ENCODE results near the gene CT55.
"Not testable (repeated sequence)": the region's sequence is repeated elsewhere in the genome, so short reads cannot be mapped to it uniquely, and the experiment has no call there.

GRCh38 chrX:135126145-135126544, 45.1 kb downstream of the CT55 start:
- TF ChIP-seq POLR2A, POLR2AphosphoS5 (IDR thresholded peaks at IDR 0.05; ENCODE audit: low read depth, low read length): not testable (repeated sequence)

All from GM12892 (cell line).